ENCODE data around the gene MYBPH.

The MYBPH gene

GRCh38 chr1:203151362-203152157 is 24.1 kb downstream of the MYBPH start:
- no peak for TF ChIP-seq CTCF (IDR thresholded peaks at IDR 0.05; ENCODE audit: low read depth, low read length)
- no peaks in the 10 kb centered on the region; the same call in none of the 2 replicates for H3K36me3 ChIP-seq
- DNase-seq = no peak
- H3K9me3 ChIP-seq (ENCODE audit: severe bottlenecking) = no peaks in the 10 kb centered on the region
- H3K27me3 ChIP-seq (ENCODE audit: insufficient read depth, low read depth, severe bottlenecking) = no peaks in the 10 kb centered on the region
- H3K4me3 ChIP-seq (ENCODE audit: low read depth, low read length) = no peak overlapping the region
- H3K27ac ChIP-seq = peak overlapping the region; percentile 59

GRCh38 chr1:203150511-203151297 is 24.9 kb downstream of the MYBPH start:
- Histone ChIP-seq H3K4me3 (ENCODE audit: low read depth, low read length) (no peak overlapping the region), H3K27me3 (ENCODE audit: insufficient read depth, low read depth, severe bottlenecking) (no peaks in the 10 kb centered on the region), H3K27ac (peak overlapping the region; percentile 59), H3K36me3 (no peaks in the 10 kb centered on the region; the same call in none of the 2 replicates), H3K9me3 (ENCODE audit: severe bottlenecking) (no peaks in the 10 kb centered on the region)
- peak; percentile 91 for DNase-seq
- TF ChIP-seq CTCF (IDR thresholded peaks at IDR 0.05; ENCODE audit: low read depth, low read length) = no peak

- Histone ChIP-seq H3K36me3 (no peaks in the 10 kb centered on the region; the same call in none of the 2 replicates), H3K27me3 (ENCODE audit: insufficient read depth, low read depth, severe bottlenecking) (no peaks in the 10 kb centered on the region), H3K9me3 (ENCODE audit: severe bottlenecking) (no peaks in the 10 kb centered on the region), H3K27ac (peak overlapping the region; percentile 7), H3K4me3 (ENCODE audit: low read depth, low read length) (no peak overlapping the region)
- TF ChIP-seq CTCF (IDR thresholded peaks at IDR 0.05; ENCODE audit: low read depth, low read length) = no peak
- no peak for DNase-seq
Measured at GRCh38 chr1:203149188-203149840, 26.3 kb downstream of the MYBPH start.

GRCh38 chr1:203148579-203148978 is 27.0 kb downstream of the MYBPH start:
- Histone ChIP-seq H3K36me3 (peaks cover 3% of the 10 kb centered on the region), H3K9me3 (ENCODE audit: severe bottlenecking) (no peaks in the 10 kb centered on the region), H3K27ac (no peak overlapping the region), H3K27me3 (ENCODE audit: insufficient read depth, low read depth, severe bottlenecking) (no peaks in the 10 kb centered on the region), H3K4me3 (ENCODE audit: low read depth, low read length) (no peak overlapping the region)
- TF ChIP-seq CTCF (IDR thresholded peaks at IDR 0.05; ENCODE audit: low read depth, low read length) = no peak
- DNase-seq = no peak

- Histone ChIP-seq H3K36me3 (peaks cover 3% of the 10 kb centered on the region), H3K9me3 (ENCODE audit: severe bottlenecking) (no peaks in the 10 kb centered on the region), H3K27me3 (ENCODE audit: insufficient read depth, low read depth, severe bottlenecking) (no peaks in the 10 kb centered on the region), H3K27ac (peak overlapping the region; percentile 16), H3K4me3 (ENCODE audit: low read depth, low read length) (no peak overlapping the region)
- DNase-seq = no peak
- TF ChIP-seq CTCF (IDR thresholded peaks at IDR 0.05; ENCODE audit: low read depth, low read length) = peak; percentile 91
Measured at GRCh38 chr1:203148127-203148526, 27.5 kb downstream of the MYBPH start.

All from WERI-Rb-1 (cell line).